GM18870 (cell line): Measurements from ENCODE around the gene PGM1.

Source experiments
- ATAC-seq: cut with Tn5 transposase; IDR thresholded peaks from one replicate; pipeline ENCODE4 v1.9.1; 2021; ENCODE audit warnings: moderate library complexity; ENCODE audit not compliant: unreplicated experiment

The PGM1 gene

GRCh38 chr1:63600248-63600647, 7.0 kb downstream of the PGM1 start:
- no peak for ATAC-seq

- ATAC-seq: no peak
These were observed 7.8 kb downstream of the PGM1 start for GRCh38 chr1:63601061-63601460.

GRCh38 chr1:63601463-63601862, 8.3 kb downstream of the PGM1 start:
- ATAC-seq: no peak

GRCh38 chr1:63601912-63602311, 8.7 kb downstream of the PGM1 start:
- no peak for ATAC-seq

GRCh38 chr1:63602629-63603028, 9.4 kb downstream of the PGM1 start:
- ATAC-seq: no peak

- no peak for ATAC-seq
These were observed 10.6 kb downstream of the PGM1 start for GRCh38 chr1:63603810-63604209.

- ATAC-seq: no peak
These were observed 14.1 kb downstream of the PGM1 start for GRCh38 chr1:63607322-63607721.

GRCh38 chr1:63611231-63611630, 18.0 kb downstream of the PGM1 start:
- no peak for ATAC-seq

- no peak for ATAC-seq
These were observed 19.4 kb downstream of the PGM1 start for GRCh38 chr1:63612564-63612963.

GRCh38 chr1:63612971-63613370, 19.8 kb downstream of the PGM1 start:
- ATAC-seq: no peak

- peak; percentile 55 for ATAC-seq
These were observed 22.7 kb downstream of the PGM1 start for GRCh38 chr1:63615768-63616420.

- no peak for ATAC-seq
These were observed 24.2 kb downstream of the PGM1 start for GRCh38 chr1:63617450-63617849.

- ATAC-seq: no peak
These were observed 24.8 kb downstream of the PGM1 start for GRCh38 chr1:63618011-63618410.

GRCh38 chr1:63619558-63619957, 26.3 kb downstream of the PGM1 start:
- ATAC-seq: no peak

GRCh38 chr1:63620671-63621070, 27.5 kb downstream of the PGM1 start:
- no peak for ATAC-seq

- no peak for ATAC-seq
These were observed 27.9 kb downstream of the PGM1 start for GRCh38 chr1:63621075-63621474.

GRCh38 chr1:63621698-63622097, 28.5 kb downstream of the PGM1 start:
- no peak for ATAC-seq

GRCh38 chr1:63622849-63623566, 29.8 kb downstream of the PGM1 start:
- ATAC-seq: no peak

- ATAC-seq: no peak
These were observed 30.7 kb downstream of the PGM1 start for GRCh38 chr1:63623952-63624351.

- ATAC-seq: no peak
These were observed 31.7 kb downstream of the PGM1 start for GRCh38 chr1:63624911-63625310.

- no peak for ATAC-seq
These were observed 33.0 kb downstream of the PGM1 start for GRCh38 chr1:63626222-63626621.

GRCh38 chr1:63628607-63629006, 35.4 kb downstream of the PGM1 start:
- no peak for ATAC-seq

- no peak for ATAC-seq
These were observed 37.0 kb downstream of the PGM1 start for GRCh38 chr1:63630238-63630637.
